ENCODE results near the gene ITGB4. TPM values are rescaled to one million over a fixed set of nuclear protein-coding genes. Genes with fewer than 3 reads are reported as not detected.

Gene ITGB4
- total and polyA plus RNA-seq, 12 donors, result 4.6 to 17.0 (median 9.0) TPM

GRCh38 chr17:75689441-75689873 lies 31.8 kb upstream of the ITGB4 start:
- Histone ChIP-seq H3K4me1 (peaks cover 27 to 97% (median 82%) of the 10 kb centered on the region in 9 donors), H3K27ac (peak overlapping the region in 8 of 10 donors; percentile 32 to 86 (median 74)), H3K27me3 (no peaks in the 10 kb centered on the region), H3K9me3 (no peaks in the 10 kb centered on the region), H3K4me3 (no peak overlapping the region), H3K36me3 (peaks cover 0 to 45% (median 4%) of the 10 kb centered on the region in 9 donors)
- ATAC-seq (no peak), DNase-seq (no peak)
- intact Hi-C loops (cut with DNase I), result loop anchor here in 1 of 10 donors (5.0 kb wide), 1 partner anchor 33 kb away; the partner anchor contains the start of gene ITGB4
- WGBS, 2 donors, result 77 to 81% methylated on average over 6 of the region's 6 CpGs
- TF ChIP-seq CTCF (IDR thresholded peaks at IDR 0.05), result no peak

- Histone ChIP-seq H3K9me3 (no peaks in the 10 kb centered on the region), H3K27ac (peak overlapping the region in 3 of 10 donors; percentile 26 to 46 (median 27)), H3K4me3 (no peak overlapping the region), H3K36me3 (peaks cover 0 to 61% (median 4%) of the 10 kb centered on the region in 9 donors), H3K4me1 (peaks cover 18 to 97% (median 74%) of the 10 kb centered on the region in 9 donors), H3K27me3 (no peaks in the 10 kb centered on the region)
- no peak for TF ChIP-seq CTCF (IDR thresholded peaks at IDR 0.05)
- intact Hi-C loops (cut with DNase I), result loop anchor here in 2 of 10 donors (5.0 to 10.0 kb wide), 2 partner anchors 41 to 57 kb away; partner anchors contain the start of gene SMIM5 (in 1 of the 2)
- ATAC-seq, result no peak
- WGBS, 2 donors, result 86 to 87% methylated on average over 5 of the region's 5 CpGs
- DNase-seq, result no peak
These were observed 29.9 kb upstream of the ITGB4 start for GRCh38 chr17:75691371-75691791.

- intact Hi-C loops (cut with DNase I), result loop anchor here in 2 of 10 donors (5.0 to 10.0 kb wide), 2 partner anchors 40 to 57 kb away; partner anchors contain the start of gene SMIM5 (in 1 of the 2)
- Histone ChIP-seq H3K36me3 (peaks cover 0 to 64% (median 4%) of the 10 kb centered on the region in 9 donors), H3K27ac (peak overlapping the region in 5 of 10 donors; percentile 30 to 92 (median 83)), H3K4me1 (peaks cover 18 to 97% (median 72%) of the 10 kb centered on the region in 9 donors), H3K9me3 (no peaks in the 10 kb centered on the region), H3K4me3 (no peak overlapping the region), H3K27me3 (no peaks in the 10 kb centered on the region)
- DNase-seq (no peak), ATAC-seq (no peak)
- TF ChIP-seq CTCF (IDR thresholded peaks at IDR 0.05), result no peak
- WGBS, 2 donors, result 86 to 88% methylated on average over 14 of the region's 14 CpGs
These were observed 29.2 kb upstream of the ITGB4 start for GRCh38 chr17:75691801-75692626.

GRCh38 chr17:75692976-75693375 lies 28.3 kb upstream of the ITGB4 start:
- no peaks in the 10 kb centered on the region for H3K27me3 ChIP-seq
- no peak for TF ChIP-seq CTCF (IDR thresholded peaks at IDR 0.05)
- H3K36me3 ChIP-seq, result peaks cover 0 to 73% (median 4%) of the 10 kb centered on the region in 9 donors
- H3K27ac ChIP-seq, result peak overlapping the region; percentile 58 to 92 (median 84)
- H3K4me1 ChIP-seq, result peaks cover 18 to 98% (median 74%) of the 10 kb centered on the region in 9 donors
- no peaks in the 10 kb centered on the region for H3K9me3 ChIP-seq
- peak in 1 of 8 donors; percentile 7 for ATAC-seq
- intact Hi-C loops (cut with DNase I), result loop anchor here in 2 of 10 donors (5.0 to 10.0 kb wide), 2 partner anchors 39 to 58 kb away; partner anchors contain the start of gene SMIM5 (in 1 of the 2)
- WGBS, 2 donors, result 76 to 81% methylated on average over 13 of the region's 13 CpGs
- no peak overlapping the region for H3K4me3 ChIP-seq
- DNase-seq, result no peak
